ENCODE measurements around the gene PTPRT. TPM values are rescaled to one million over a fixed set of nuclear protein-coding genes. Genes with fewer than 3 reads are reported as not detected.

PTPRT gene
- total and polyA plus RNA-seq, 11 donors, result 0.04 to 2.5 (median 0.25) TPM; not detected in 2

GRCh38 chr20:42102000-42102399 is 1087.7 kb downstream of the PTPRT start:
- DNase-seq (no peak), ATAC-seq (no peak)
- intact Hi-C loops (cut with DNase I), result no loop called here
- TF ChIP-seq POLR2A (IDR thresholded peaks at IDR 0.05) (no peak), CTCF (IDR thresholded peaks at IDR 0.05) (no peak)
- no peak overlapping the region for H3K27ac ChIP-seq
- H3K9me3 ChIP-seq, result no peaks in the 10 kb centered on the region
- no peaks in the 10 kb centered on the region for H3K36me3 ChIP-seq
- peaks cover 0 to 4% (median 0%) of the 10 kb centered on the region in 9 donors for H3K27me3 ChIP-seq
- no peak overlapping the region for H3K4me3 ChIP-seq
- H3K4me1 ChIP-seq, result peaks cover 0 to 9% (median 0%) of the 10 kb centered on the region in 12 donors
- WGBS, 4 donors, result 45 to 74% (median 67%) methylated on average over 12 of the region's 12 CpGs

GRCh38 chr20:42100137-42100704 is 1089.5 kb downstream of the PTPRT start:
- H3K4me1 ChIP-seq, result peaks cover 0 to 9% (median 0%) of the 10 kb centered on the region in 12 donors
- peaks cover 0 to 4% (median 0%) of the 10 kb centered on the region in 9 donors for H3K27me3 ChIP-seq
- TF ChIP-seq CTCF (IDR thresholded peaks at IDR 0.05) (no peak), POLR2A (IDR thresholded peaks at IDR 0.05) (no peak)
- peak overlapping the region in 1 of 12 donors; percentile 20 for H3K27ac ChIP-seq
- WGBS, 4 donors, result 42 to 67% (median 57%) methylated on average over 9 of the region's 9 CpGs
- ATAC-seq (no peak), DNase-seq (no peak)
- no peak overlapping the region for H3K4me3 ChIP-seq
- intact Hi-C loops (cut with DNase I), result no loop called here
- no peaks in the 10 kb centered on the region for H3K36me3 ChIP-seq
- H3K9me3 ChIP-seq, result no peaks in the 10 kb centered on the region

- Histone ChIP-seq H3K4me1 (peaks cover 0 to 9% (median 0%) of the 10 kb centered on the region in 12 donors), H3K27me3 (peaks cover 0 to 4% (median 0%) of the 10 kb centered on the region in 9 donors), H3K36me3 (no peaks in the 10 kb centered on the region), H3K9me3 (no peaks in the 10 kb centered on the region), H3K27ac (no peak overlapping the region), H3K4me3 (no peak overlapping the region)
- intact Hi-C loops (cut with DNase I), result no loop called here
- TF ChIP-seq POLR2A (IDR thresholded peaks at IDR 0.05) (no peak), CTCF (IDR thresholded peaks at IDR 0.05) (no peak)
- ATAC-seq (no peak), DNase-seq (no peak)
- 79 to 84% (median 80%) methylated on average over 7 of the region's 7 CpGs for WGBS, 4 donors
These were observed 1090.6 kb downstream of the PTPRT start for GRCh38 chr20:42099101-42099500.

GRCh38 chr20:42098418-42098817 is 1091.3 kb downstream of the PTPRT start:
- no peaks in the 10 kb centered on the region for H3K9me3 ChIP-seq
- DNase-seq, result no peak
- H3K36me3 ChIP-seq, result no peaks in the 10 kb centered on the region
- no peak for TF ChIP-seq POLR2A (IDR thresholded peaks at IDR 0.05)
- no peak for TF ChIP-seq CTCF (IDR thresholded peaks at IDR 0.05)
- H3K4me3 ChIP-seq, result no peak overlapping the region
- ATAC-seq, result no peak
- intact Hi-C loops (cut with DNase I), result no loop called here
- H3K27me3 ChIP-seq, result peaks cover 0 to 4% (median 0%) of the 10 kb centered on the region in 9 donors
- no peak overlapping the region for H3K27ac ChIP-seq
- peaks cover 0 to 9% (median 0%) of the 10 kb centered on the region in 12 donors for H3K4me1 ChIP-seq
- 76 to 83% (median 81%) methylated on average over 8 of the region's 8 CpGs for WGBS, 4 donors
